Tracheal epithelial cell (primary cell): ENCODE measurements around the gene SCO2. TPM values are rescaled to one million over a fixed set of nuclear protein-coding genes. Genes with fewer than 3 reads are reported as not detected.

ENCODE experiments used
- total RNA-seq: library from RNA; depleted of rRNA; stranded (reverse); fragments of >200 nt; gene quantifications from 2 replicates; pipeline ENCODE4 v1.2.1, GENCODE V29; 2014

The SCO2 gene
- 0.72 and 10.2 TPM in 2 replicates for total RNA-seq

GRCh38 chr22:50525104-50525857, at the start of gene SCO2:
TSS of gene SCO2 (minus strand) at chr22:50525598. CDS start at chr22:50524411, 1,187 bp downstream.

DNA sequence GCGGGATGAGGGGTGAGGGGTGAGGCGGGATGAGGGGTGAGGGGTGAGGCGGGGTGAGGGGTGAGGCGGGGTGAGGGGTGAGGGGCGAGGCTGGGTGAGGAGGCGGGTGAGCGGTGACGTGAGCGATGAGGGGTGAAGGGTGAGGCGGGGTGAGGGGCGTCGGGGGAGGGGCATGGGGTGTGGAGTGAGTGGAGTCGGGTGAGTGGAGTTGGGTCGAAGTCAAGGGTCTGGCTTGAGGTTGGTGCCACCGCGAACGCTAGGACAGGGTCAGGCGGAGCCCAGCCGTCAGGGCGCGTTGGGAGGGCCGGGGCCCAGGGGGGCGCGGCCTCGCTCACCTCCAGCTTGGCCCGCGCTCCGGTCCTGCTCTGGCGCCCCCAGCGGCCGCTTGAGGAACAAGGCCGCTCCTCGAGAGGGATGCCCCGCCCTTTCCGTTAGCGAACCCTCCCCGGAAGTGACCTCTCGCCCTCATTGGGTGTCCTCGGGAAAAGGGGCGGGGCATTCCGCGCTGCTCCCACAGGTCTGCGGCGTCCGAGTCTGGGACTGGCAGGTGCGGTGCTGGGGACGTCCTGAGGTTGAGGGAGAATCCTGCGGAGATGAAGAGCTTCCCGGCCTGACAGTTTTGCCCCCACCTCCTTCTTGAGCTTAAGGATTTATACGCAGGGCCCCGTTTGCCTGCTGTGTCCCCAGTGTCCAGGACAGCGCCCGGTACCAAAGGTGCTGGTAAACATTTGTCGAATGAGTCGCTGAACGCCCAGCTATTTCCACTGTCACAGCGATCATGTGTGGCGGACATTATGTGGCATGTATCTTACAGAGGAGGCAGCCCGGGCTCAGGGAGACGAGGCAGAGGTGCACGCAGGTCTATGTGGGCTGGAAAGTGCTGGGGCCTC, 37.4 kb upstream of the SCO2 start, which contains the start of gene SYCE3:
Gene SYCE3 (minus strand): TSS at position 397 of the 890 bp plus-strand sequence. CDS start 6,514 bp downstream, outside the sequence.

GRCh38 chr22:50545522-50546325, 20.3 kb upstream of the SCO2 start, which contains the start of gene KLHDC7B:
TSS of gene KLHDC7B (plus strand) at chr22:50545899. CDS start at chr22:50546244, 345 bp downstream.

GRCh38 chr22:50529897-50530579, 4.6 kb upstream of the SCO2 start, which contains the start of gene TYMP:
TSS of gene TYMP (minus strand) at chr22:50530012. CDS start at chr22:50529709, 303 bp downstream.

DNA sequence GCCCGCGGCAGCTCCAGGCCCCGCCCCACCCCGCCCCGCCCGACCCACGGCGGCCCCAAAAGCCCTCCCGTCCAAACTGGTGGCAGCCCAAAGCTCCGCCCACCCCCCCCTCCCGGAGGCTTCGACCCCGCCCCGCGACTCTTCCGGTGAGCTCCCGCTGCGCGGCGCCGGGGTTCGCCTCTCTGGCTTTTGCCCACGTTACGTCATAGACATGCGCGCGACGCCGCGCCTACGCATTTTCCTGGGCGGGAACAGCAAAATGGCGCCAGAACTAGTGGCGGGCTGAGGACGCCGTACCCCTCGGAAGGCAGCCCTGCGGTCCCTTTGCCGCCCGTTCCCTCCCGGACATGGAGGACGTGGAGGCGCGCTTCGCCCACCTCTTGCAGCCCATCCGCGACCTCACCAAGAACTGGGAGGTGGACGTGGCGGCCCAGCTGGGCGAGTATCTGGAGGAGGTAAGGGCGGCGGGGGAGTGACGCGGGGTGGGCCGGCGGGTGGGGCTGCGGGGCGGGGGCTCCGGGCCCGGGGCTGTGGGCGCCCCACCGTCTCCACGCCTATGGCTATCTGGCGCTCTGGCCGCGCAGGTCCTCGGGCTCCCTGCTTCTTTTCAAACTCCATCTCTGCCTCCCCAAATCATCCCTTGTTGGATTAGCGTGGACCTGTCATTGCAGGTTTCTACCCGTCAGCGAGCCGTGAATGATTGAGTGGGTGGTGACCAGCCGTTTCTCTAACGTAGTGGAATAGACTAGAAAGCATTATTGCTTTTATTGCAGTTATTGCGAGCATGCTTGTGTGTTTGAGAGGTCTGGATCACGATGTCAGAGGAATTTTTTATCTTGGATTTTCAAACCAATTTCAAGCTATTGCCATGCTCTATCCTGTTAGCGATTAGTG, 17.2 kb downstream of the SCO2 start, which contains the start of gene NCAPH2:
Gene NCAPH2 (plus strand): TSS at position 234 of the 894 bp plus-strand sequence. CDS start 114 bp downstream, at position 348.

GRCh38 chr22:50507421-50507990, 17.9 kb downstream of the SCO2 start, which contains the start of gene LMF2:
TSS of gene LMF2 (minus strand) at chr22:50507702. CDS start at chr22:50507675, 27 bp downstream.

DNA sequence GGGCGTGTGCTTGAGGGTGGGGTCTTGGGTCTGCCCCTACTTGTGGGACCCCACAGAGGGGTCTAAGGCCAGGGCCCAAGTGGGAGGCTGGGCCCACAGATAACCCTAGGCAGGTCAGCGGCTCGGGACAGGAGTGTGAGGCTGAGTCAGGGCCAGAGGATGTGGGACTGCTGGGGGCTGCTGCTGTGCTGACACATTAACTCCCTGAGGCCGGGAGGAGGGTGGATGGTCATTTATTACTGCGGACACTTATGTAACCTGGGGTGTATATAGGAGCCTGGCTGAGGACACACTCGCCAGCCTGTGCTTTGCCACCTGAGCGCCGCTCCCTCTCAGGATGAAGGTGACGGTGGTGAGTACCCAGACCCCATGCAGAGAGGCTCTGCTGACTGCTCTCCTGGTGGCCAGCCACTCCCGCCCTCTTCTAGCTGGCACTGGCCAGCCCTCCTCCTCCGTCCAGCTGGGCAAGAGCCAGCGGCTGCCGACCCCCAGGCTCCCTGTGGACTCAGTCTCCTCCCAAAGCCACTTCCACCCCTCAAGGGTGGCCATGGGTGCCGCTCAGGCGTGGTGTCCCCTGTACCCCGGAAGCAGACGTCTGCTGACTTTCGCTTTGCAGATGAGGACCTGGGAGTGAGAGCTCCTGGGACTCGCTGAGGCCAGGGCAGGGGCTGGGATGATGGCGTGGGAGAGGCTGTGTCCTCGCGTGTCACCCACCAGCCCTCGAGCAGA, 38.7 kb downstream of the SCO2 start, which contains the start of gene MIOX:
Gene MIOX (plus strand): TSS at position 299 of the 729 bp plus-strand sequence. CDS start 39 bp downstream, at position 338.

DNA sequence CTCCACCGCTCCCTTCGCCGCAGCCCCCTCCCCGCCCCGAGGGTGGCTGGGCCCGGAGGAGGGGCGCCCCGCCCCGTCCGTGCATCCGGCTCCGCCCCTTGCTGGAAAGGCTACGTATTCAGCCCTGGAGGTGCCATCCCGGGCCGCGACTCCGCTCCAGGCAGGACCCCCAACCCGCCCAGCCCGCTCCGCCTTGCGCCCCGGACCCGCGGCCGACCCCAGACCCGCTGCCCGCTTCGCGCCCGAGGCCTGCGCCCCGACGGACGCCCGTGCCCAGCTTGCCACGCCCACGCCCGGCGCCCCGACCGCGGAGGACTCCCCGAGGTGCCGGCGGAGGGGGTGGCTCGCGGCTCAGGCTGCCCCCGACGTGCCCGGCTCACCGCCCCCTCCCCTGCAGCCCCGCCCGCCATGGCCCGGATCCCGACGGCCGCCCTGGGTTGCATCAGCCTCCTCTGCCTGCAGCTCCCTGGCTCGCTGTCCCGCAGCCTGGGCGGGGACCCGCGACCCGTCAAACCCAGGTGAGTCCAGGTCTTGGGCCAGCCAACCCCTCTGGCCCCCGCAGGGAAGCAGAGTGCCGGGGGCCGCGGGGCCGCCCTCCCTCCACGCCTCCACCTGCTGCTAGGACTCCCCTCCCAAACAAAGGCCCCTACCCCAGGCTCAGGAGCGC, 43.8 kb downstream of the SCO2 start, which contains the start of gene ADM2:
Gene ADM2 (plus strand): TSS at position 104 of the 667 bp plus-strand sequence. CDS start 305 bp downstream, at position 409.

GRCh38 chr22:50474710-50475651, 50.4 kb downstream of the SCO2 start, which contains the start of gene SBF1:
TSS of gene SBF1 (minus strand) at chr22:50475035. CDS start at chr22:50474840, 195 bp downstream.

Other genes starting within 250 kb of the SCO2 start
- gene PLXNB2, start 218.0 kb downstream of the SCO2 start, total RNA-seq, result 127 and 141 TPM in 2 replicates
- gene DENND6B, start 198.6 kb downstream of the SCO2 start, total RNA-seq, result 0.96 and 1.7 TPM in 2 replicates
- 44.8 and 55.9 TPM in 2 replicates for gene PPP6R2, start 182.3 kb downstream of the SCO2 start, total RNA-seq
- 102 and 137 TPM in 2 replicates for gene SBF1, start 50.6 kb downstream of the SCO2 start, total RNA-seq
- gene ADM2, start 44.1 kb downstream of the SCO2 start, total RNA-seq, result 2.7 and 4.3 TPM in 2 replicates
- gene MIOX, start 38.7 kb downstream of the SCO2 start, total RNA-seq, result 0.72 TPM in 1 of 2 replicates, not detected in the other
- 21.7 and 31.5 TPM in 2 replicates for gene LMF2, start 17.9 kb downstream of the SCO2 start, total RNA-seq
- gene NCAPH2, start 17.4 kb downstream of the SCO2 start, total RNA-seq, result 24.7 and 28.9 TPM in 2 replicates
- gene TYMP, start 4.4 kb upstream of the SCO2 start, total RNA-seq, result 22.0 and 234 TPM in 2 replicates
- 0.24 and 0.43 TPM in 2 replicates for gene KLHDC7B, start 20.3 kb upstream of the SCO2 start, total RNA-seq
- gene SYCE3, start 37.3 kb upstream of the SCO2 start, total RNA-seq, result not detected in 2 replicates
- gene CPT1B, start 52.8 kb upstream of the SCO2 start, total RNA-seq, result 2.2 TPM in 1 of 2 replicates, not detected in the other
- gene CHKB, start 57.3 kb upstream of the SCO2 start, total RNA-seq, result 23.7 and 32.0 TPM in 2 replicates
- 0.43 and 0.48 TPM in 2 replicates for gene MAPK8IP2, start 75.2 kb upstream of the SCO2 start, total RNA-seq
- gene ARSA, start 102.6 kb upstream of the SCO2 start, total RNA-seq, result 19.6 and 27.7 TPM in 2 replicates
- gene SHANK3, start 147.2 kb upstream of the SCO2 start, total RNA-seq, result 1.5 and 2.7 TPM in 2 replicates
- not detected in 2 replicates for gene ACR, start 212.6 kb upstream of the SCO2 start, total RNA-seq